DOHH2 (cell line): ENCODE results near the gene RAF1.

Experiments
- H3F3A ChIP-seq: fragments of 200-600 bp; sonication (generic), shearing (Covaris generic); 2 replicates; pipeline ENCODE4 v1.6.0; 2016; ENCODE audit warnings: antibody characterized with exemption, mild to moderate bottlenecking; ENCODE audit not compliant: control insufficient read depth, insufficient read depth
- H3K27ac ChIP-seq: fragments of 200-600 bp; sonication (generic); 2 replicates; pipeline ENCODE4 v1.5.1; 2014; ENCODE audit warnings: low read depth, mild to moderate bottlenecking, low read length, moderate library complexity
- H3K27me3 ChIP-seq: fragments of 200-600 bp; sonication (generic); 2 replicates; pipeline ENCODE4 v1.6.1; 2014; ENCODE audit warnings: mild to moderate bottlenecking, low read length, mixed read lengths; ENCODE audit not compliant: control insufficient read depth
- H3K36me3 ChIP-seq: fragments of 200-600 bp; sonication (generic); 2 replicates; pipeline ENCODE4 v1.6.1; 2014; ENCODE audit warnings: mild to moderate bottlenecking, low read length, moderate library complexity, mixed read lengths; ENCODE audit not compliant: control insufficient read depth
- H3K4me1 ChIP-seq: fragments of 200-600 bp; sonication (generic); 2 replicates; pipeline ENCODE4 v1.6.1; 2014; ENCODE audit warnings: mild to moderate bottlenecking, low read length, mixed read lengths; ENCODE audit not compliant: control insufficient read depth
- H3K4me2 ChIP-seq: fragments of 200-600 bp; sonication (generic); 2 replicates; pipeline ENCODE4 v1.6.0; 2014; ENCODE audit warnings: mild to moderate bottlenecking, low read length, moderate library complexity
- H3K4me3 ChIP-seq: fragments of 200-600 bp; sonication (generic); 2 replicates; pipeline ENCODE4 v1.5.1; 2014; ENCODE audit warnings: mild to moderate bottlenecking, low read length, mixed read lengths
- H3K79me2 ChIP-seq: fragments of 200-600 bp; sonication (generic); 2 replicates; pipeline ENCODE4 v1.6.1; 2014; ENCODE audit warnings: mild to moderate bottlenecking, low read length, mixed read lengths; ENCODE audit not compliant: control insufficient read depth
- H3K9me2 ChIP-seq: fragments of 200-600 bp; sonication (generic); replicated peaks from 2 replicates; pipeline ENCODE4 v1.6.1; 2014; ENCODE audit warnings: mild to moderate bottlenecking, low read length, mixed read lengths; ENCODE audit not compliant: control insufficient read depth
- H3K9me3 ChIP-seq: fragments of 200-600 bp; sonication (generic); 2 replicates; pipeline ENCODE4 v1.6.1; 2014; ENCODE audit warnings: antibody characterized with exemption, low read length, mixed read lengths; ENCODE audit not compliant: control insufficient read depth, insufficient read depth
- H4K20me1 ChIP-seq: fragments of 200-600 bp; sonication (generic); 2 replicates; pipeline ENCODE4 v1.6.0; 2014; ENCODE audit warnings: low read depth, mild to moderate bottlenecking, antibody characterized with exemption, low read length, moderate library complexity; ENCODE audit not compliant: control insufficient read depth, insufficient read depth
- CTCF ChIP-seq: fragments of 200-600 bp; sonication (generic); IDR thresholded peaks from one replicate; pipeline ENCODE4 v1.5.1; 2014; ENCODE audit warnings: antibody characterized with exemption, mild to moderate bottlenecking, low read depth, low read length; ENCODE audit not compliant: poor library complexity, severe bottlenecking
- EZH2phosphoT487 ChIP-seq: fragments of 200-600 bp; sonication (generic); IDR thresholded peaks from 2 replicates; pipeline ENCODE4 v1.6.1; 2017; ENCODE audit warnings: borderline replicate concordance, mild to moderate bottlenecking, antibody characterized with exemption, low read length, moderate library complexity, mixed read lengths

Gene RAF1

GRCh38 chr3:12588039-12589009, 75.6 kb downstream of the RAF1 start:
- H3K9me2 ChIP-seq = no peaks in the 10 kb centered on the region
- H3F3A ChIP-seq = peaks cover 12% of the 10 kb centered on the region
- no peaks in the 10 kb centered on the region for H3K9me3 ChIP-seq
- H3K27ac ChIP-seq = no peak overlapping the region
- no peaks in the 10 kb centered on the region for H3K79me2 ChIP-seq
- TF ChIP-seq CTCF = no peak
- TF ChIP-seq EZH2phosphoT487 = no peak
- H3K4me1 ChIP-seq = no peaks in the 10 kb centered on the region
- H3K4me2 ChIP-seq = no peak overlapping the region
- H3K36me3 ChIP-seq = peaks cover 86% of the 10 kb centered on the region
- no peaks in the 10 kb centered on the region for H4K20me1 ChIP-seq
- H3K27me3 ChIP-seq = no peaks in the 10 kb centered on the region
- no peak overlapping the region for H3K4me3 ChIP-seq

DNA sequence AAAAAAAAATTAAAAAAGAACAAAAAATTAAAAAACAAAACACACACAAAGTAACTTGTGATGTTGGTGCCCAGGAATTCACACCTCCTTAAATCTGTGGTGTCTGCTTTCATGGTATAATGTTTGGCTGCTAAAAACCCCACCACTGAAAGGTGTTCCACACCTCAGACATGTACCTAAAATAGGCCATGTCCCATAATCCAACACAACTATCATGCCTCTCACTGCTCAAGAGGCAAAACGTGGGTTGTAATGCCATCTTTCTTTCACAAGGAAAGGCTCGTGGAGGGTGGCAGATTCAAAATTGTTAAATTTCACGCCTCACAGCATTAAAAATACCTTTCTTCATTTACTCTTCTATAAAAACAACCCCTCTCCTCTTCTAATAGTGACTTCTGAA, 77.5 kb downstream of the RAF1 start:
- H3K9me3 ChIP-seq = no peaks in the 10 kb centered on the region
- no peak overlapping the region for H3K27ac ChIP-seq
- peaks cover 3% of the 10 kb centered on the region; the same call in 1 of the 2 replicates for H4K20me1 ChIP-seq
- H3K36me3 ChIP-seq = peaks cover 93% of the 10 kb centered on the region
- no peak overlapping the region for H3K4me3 ChIP-seq
- TF ChIP-seq EZH2phosphoT487 = no peak
- no peak for TF ChIP-seq CTCF
- H3K9me2 ChIP-seq = no peaks in the 10 kb centered on the region
- H3K79me2 ChIP-seq = no peaks in the 10 kb centered on the region
- H3K27me3 ChIP-seq = no peaks in the 10 kb centered on the region
- no peaks in the 10 kb centered on the region for H3K4me1 ChIP-seq
- no peak overlapping the region for H3K4me2 ChIP-seq
- peaks cover 14% of the 10 kb centered on the region for H3F3A ChIP-seq

- Histone ChIP-seq H3K36me3 (peaks cover 93% of the 10 kb centered on the region), H3K4me2 (no peak overlapping the region), H3K79me2 (no peaks in the 10 kb centered on the region), H3K9me2 (no peaks in the 10 kb centered on the region), H3K27ac (no peak overlapping the region), H3K9me3 (no peaks in the 10 kb centered on the region), H3F3A (peaks cover 14% of the 10 kb centered on the region), H3K4me3 (no peak overlapping the region), H4K20me1 (peaks cover 3% of the 10 kb centered on the region; the same call in 1 of the 2 replicates), H3K27me3 (no peaks in the 10 kb centered on the region), H3K4me1 (no peaks in the 10 kb centered on the region)
- no peak for TF ChIP-seq EZH2phosphoT487
These were observed 77.9 kb downstream of the RAF1 start for GRCh38 chr3:12585970-12586369.

- Histone ChIP-seq H3F3A (peaks cover 14% of the 10 kb centered on the region), H3K4me2 (no peak overlapping the region), H3K9me3 (no peaks in the 10 kb centered on the region), H3K4me1 (no peaks in the 10 kb centered on the region), H3K27me3 (no peaks in the 10 kb centered on the region), H4K20me1 (peaks cover 3% of the 10 kb centered on the region; the same call in 1 of the 2 replicates), H3K9me2 (no peaks in the 10 kb centered on the region), H3K4me3 (no peak overlapping the region), H3K36me3 (peaks cover 87% of the 10 kb centered on the region), H3K79me2 (no peaks in the 10 kb centered on the region), H3K27ac (no peak overlapping the region)
- TF ChIP-seq EZH2phosphoT487 (no peak), CTCF (no peak)
These were observed 78.7 kb downstream of the RAF1 start for GRCh38 chr3:12585181-12585580.
